GM21515 (cell line): Measurements from ENCODE around the gene JPH2.

ENCODE experiments used
- ATAC-seq: cut with Tn5 transposase; IDR thresholded peaks from one replicate; pipeline ENCODE4 v1.9.1; 2021; ENCODE audit not compliant: unreplicated experiment

Gene JPH2

DNA sequence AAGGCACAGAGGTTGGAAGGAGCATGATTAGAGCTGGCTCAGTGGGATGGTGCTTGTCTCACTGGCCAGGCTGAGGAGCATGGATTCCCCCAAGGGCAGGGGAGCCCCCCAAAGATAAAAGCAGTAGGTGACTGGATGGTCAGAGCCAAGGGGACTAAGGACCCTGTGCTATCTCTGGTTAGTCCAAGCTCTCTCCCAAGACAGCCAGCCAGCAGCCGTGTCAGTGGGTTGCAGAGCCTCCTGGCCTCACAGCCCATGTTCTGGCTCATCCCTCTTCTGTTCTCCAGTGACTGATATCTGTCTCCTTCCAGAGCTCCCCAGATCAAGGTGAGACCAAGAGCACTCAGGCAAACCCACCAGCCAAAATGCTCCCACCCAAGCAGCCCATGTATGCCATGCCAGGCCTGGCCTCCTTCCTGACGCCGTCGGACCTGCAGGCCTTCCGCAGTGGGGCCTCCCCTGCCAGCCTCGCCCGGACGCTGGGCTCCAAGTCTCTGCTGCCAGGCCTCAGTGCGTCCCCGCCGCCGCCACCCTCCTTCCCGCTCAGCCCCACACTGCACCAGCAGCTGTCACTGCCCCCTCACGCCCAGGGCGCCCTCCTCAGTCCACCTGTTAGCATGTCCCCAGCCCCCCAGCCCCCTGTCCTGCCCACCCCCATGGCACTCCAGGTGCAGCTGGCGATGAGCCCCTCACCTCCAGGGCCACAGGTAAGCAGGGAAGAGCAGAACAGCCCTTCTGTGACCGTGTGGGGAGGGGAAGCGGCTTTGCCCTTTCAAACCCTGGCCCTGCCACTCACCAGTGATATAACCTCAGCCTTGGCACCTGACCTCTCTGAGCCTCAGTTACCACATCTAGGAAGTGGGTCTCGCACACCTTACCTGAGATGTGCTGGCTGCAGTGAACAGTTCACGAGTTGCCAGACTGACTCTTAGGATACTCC, 121.3 kb downstream of the JPH2 start:
- ATAC-seq = no peak

- no peak for ATAC-seq
These were observed 122.2 kb downstream of the JPH2 start for GRCh38 chr20:44064501-44065400.
